ENCODE measurements around the gene FCHSD2. TPM values are rescaled to one million over a fixed set of nuclear protein-coding genes. Genes with fewer than 3 reads are reported as not detected.

FCHSD2 gene
- total and polyA plus RNA-seq, 2 of the 8 experiments (the other 6 are each of a cell fraction or from before 2014, with no cell fraction given), result 4.1 to 7.8 TPM

DNA sequence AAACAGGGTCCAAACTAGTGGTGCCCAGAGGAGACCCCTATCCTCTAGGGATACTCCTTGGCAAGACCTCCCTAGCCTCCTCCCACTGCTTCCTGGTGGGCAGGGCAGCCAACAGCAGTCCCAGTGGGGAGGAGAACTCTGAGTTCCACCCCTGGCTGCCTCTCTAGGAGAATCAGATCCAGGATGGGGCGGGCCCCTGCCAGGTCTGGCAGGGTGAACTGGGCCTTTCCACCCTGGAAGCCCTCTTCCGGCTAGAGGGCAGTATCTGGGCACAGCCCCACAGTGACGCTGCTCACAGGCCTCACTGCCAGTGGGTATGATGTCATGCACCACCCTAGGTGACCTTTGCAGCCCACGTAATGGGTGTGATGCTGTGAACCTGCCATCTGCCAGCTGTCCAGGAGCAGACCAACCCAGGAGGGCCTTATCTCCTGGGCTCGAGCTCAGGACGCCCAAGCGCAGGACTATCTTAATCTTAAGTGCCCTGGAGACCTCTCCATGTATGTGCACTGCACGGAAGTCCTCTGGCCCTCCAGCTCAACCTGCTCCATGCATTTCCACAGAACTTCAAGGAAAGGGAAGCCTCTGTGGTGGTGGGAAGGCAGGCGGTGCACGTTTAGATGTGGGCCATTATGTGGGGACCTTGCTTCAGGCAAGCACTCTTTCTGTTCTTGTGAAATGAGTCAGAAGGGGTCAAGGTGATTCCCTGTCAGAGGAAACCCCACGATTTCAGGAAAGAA is 31.8 kb upstream of the FCHSD2 start (continued):
- TF ChIP-seq FOSL1 (IDR thresholded peaks at IDR 0.05; ENCODE audit: insufficient read depth, low read depth, low read length) (no peak), MAFK (IDR thresholded peaks at IDR 0.05; ENCODE audit: low read depth, low read length) (no peak)
